H1 (cell line): ENCODE results near the gene SLTM. TPM values are rescaled to one million over a fixed set of nuclear protein-coding genes. Genes with fewer than 3 reads are reported as not detected.

Experiments used
- ATF3 ChIP-seq: IDR thresholded peaks from 2 replicates; pipeline ENCODE4 v1.6.1; 2011; ENCODE audit warnings: low read depth, mild to moderate bottlenecking, low read length; ENCODE audit not compliant: insufficient read depth
- BACH1 ChIP-seq: IDR thresholded peaks from 2 replicates; pipeline ENCODE4 v1.6.1; 2012; ENCODE audit warnings: low read length, improper control_type of control experiment
- CTBP2 ChIP-seq: IDR thresholded peaks from 2 replicates; pipeline ENCODE4 v1.7.0; 2011; ENCODE audit warnings: borderline replicate concordance, mild to moderate bottlenecking, moderate library complexity, mixed read lengths, low read length; ENCODE audit not compliant: insufficient read depth, insufficient read length
- KDM1A ChIP-seq: fragments of 200-600, 300-600 bp; sonication (generic); IDR thresholded peaks from 2 replicates; pipeline ENCODE4 v1.7.1; 2016; ENCODE audit warnings: mild to moderate bottlenecking, low read length, borderline replicate concordance
- SP2 ChIP-seq: IDR thresholded peaks from 2 replicates; pipeline ENCODE4 v1.6.1; 2012; ENCODE audit warnings: mild to moderate bottlenecking, low read length, inconsistent platforms
- TAF1 ChIP-seq: IDR thresholded peaks from 2 replicates; pipeline ENCODE4 v1.6.1; 2011; ENCODE audit warnings: mild to moderate bottlenecking, low read depth, low read length
- polyA plus RNA-seq, 7 experiments: library from polyadenylated mRNA; depleted of rRNA in 3 of 7; stranded (reverse) in 5 of 7; unstranded in 2 of 7; fragments of >200 nt in 5 of 7; fragments of 200-250 nt in 2 of 7; gene quantifications; 1 replicate in 5 of 7; 2 replicates in 1 of 7; 4 replicates in 1 of 7; pipeline versions ENCODE4 v1.2.1 to v1.2.3, GENCODE V29; 2011 to 2013; ENCODE audit warnings: missing spikeins in 2 of 7, mixed read lengths in 2 of 7
- total RNA-seq: library from RNA; stranded (reverse); fragmentation: NEBNext Ultra II Directional; extraction: Animal tissue kit (Norgen Biotek cat#: 25700); gene quantifications from 2 replicates; pipeline ENCODE4 v1.2.1, GENCODE V29; 2021
- TF ChIP-seq, protein P1 (sequence below): fragments of 300-600 bp; sonication (generic); IDR thresholded peaks from 2 replicates; pipeline ENCODE4 v1.7.1; 2012; ENCODE audit warnings: low read length, moderate library complexity, mild to moderate bottlenecking, inconsistent platforms; ENCODE audit not compliant: insufficient replicate concordance
- TF ChIP-seq, protein P2 (sequence below): IDR thresholded peaks from 2 replicates; pipeline ENCODE4 v1.6.1; 2012; ENCODE audit warnings: inconsistent platforms

SLTM gene
- total and polyA plus RNA-seq, 2 of the 8 experiments (the other 6 are each of a cell fraction or from before 2014, with no cell fraction given): 30.8 to 149 TPM

GRCh38 chr15:58864602-58865424 lies 68.7 kb downstream of the SLTM start (continued):
- TF ChIP-seq, protein P1, sequence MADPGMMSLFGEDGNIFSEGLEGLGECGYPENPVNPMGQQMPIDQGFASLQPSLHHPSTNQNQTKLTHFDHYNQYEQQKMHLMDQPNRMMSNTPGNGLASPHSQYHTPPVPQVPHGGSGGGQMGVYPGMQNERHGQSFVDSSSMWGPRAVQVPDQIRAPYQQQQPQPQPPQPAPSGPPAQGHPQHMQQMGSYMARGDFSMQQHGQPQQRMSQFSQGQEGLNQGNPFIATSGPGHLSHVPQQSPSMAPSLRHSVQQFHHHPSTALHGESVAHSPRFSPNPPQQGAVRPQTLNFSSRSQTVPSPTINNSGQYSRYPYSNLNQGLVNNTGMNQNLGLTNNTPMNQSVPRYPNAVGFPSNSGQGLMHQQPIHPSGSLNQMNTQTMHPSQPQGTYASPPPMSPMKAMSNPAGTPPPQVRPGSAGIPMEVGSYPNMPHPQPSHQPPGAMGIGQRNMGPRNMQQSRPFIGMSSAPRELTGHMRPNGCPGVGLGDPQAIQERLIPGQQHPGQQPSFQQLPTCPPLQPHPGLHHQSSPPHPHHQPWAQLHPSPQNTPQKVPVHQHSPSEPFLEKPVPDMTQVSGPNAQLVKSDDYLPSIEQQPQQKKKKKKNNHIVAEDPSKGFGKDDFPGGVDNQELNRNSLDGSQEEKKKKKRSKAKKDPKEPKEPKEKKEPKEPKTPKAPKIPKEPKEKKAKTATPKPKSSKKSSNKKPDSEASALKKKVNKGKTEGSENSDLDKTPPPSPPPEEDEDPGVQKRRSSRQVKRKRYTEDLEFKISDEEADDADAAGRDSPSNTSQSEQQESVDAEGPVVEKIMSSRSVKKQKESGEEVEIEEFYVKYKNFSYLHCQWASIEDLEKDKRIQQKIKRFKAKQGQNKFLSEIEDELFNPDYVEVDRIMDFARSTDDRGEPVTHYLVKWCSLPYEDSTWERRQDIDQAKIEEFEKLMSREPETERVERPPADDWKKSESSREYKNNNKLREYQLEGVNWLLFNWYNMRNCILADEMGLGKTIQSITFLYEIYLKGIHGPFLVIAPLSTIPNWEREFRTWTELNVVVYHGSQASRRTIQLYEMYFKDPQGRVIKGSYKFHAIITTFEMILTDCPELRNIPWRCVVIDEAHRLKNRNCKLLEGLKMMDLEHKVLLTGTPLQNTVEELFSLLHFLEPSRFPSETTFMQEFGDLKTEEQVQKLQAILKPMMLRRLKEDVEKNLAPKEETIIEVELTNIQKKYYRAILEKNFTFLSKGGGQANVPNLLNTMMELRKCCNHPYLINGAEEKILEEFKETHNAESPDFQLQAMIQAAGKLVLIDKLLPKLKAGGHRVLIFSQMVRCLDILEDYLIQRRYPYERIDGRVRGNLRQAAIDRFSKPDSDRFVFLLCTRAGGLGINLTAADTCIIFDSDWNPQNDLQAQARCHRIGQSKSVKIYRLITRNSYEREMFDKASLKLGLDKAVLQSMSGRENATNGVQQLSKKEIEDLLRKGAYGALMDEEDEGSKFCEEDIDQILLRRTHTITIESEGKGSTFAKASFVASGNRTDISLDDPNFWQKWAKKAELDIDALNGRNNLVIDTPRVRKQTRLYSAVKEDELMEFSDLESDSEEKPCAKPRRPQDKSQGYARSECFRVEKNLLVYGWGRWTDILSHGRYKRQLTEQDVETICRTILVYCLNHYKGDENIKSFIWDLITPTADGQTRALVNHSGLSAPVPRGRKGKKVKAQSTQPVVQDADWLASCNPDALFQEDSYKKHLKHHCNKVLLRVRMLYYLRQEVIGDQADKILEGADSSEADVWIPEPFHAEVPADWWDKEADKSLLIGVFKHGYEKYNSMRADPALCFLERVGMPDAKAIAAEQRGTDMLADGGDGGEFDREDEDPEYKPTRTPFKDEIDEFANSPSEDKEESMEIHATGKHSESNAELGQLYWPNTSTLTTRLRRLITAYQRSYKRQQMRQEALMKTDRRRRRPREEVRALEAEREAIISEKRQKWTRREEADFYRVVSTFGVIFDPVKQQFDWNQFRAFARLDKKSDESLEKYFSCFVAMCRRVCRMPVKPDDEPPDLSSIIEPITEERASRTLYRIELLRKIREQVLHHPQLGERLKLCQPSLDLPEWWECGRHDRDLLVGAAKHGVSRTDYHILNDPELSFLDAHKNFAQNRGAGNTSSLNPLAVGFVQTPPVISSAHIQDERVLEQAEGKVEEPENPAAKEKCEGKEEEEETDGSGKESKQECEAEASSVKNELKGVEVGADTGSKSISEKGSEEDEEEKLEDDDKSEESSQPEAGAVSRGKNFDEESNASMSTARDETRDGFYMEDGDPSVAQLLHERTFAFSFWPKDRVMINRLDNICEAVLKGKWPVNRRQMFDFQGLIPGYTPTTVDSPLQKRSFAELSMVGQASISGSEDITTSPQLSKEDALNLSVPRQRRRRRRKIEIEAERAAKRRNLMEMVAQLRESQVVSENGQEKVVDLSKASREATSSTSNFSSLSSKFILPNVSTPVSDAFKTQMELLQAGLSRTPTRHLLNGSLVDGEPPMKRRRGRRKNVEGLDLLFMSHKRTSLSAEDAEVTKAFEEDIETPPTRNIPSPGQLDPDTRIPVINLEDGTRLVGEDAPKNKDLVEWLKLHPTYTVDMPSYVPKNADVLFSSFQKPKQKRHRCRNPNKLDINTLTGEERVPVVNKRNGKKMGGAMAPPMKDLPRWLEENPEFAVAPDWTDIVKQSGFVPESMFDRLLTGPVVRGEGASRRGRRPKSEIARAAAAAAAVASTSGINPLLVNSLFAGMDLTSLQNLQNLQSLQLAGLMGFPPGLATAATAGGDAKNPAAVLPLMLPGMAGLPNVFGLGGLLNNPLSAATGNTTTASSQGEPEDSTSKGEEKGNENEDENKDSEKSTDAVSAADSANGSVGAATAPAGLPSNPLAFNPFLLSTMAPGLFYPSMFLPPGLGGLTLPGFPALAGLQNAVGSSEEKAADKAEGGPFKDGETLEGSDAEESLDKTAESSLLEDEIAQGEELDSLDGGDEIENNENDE: no peak
- peak; percentile 36; the same call in 1 of the 2 replicates for TF ChIP-seq KDM1A
- no peak for TF ChIP-seq BACH1
- TF ChIP-seq SP2: no peak
- TF ChIP-seq TAF1: 0 out of 2 replicates have a peak, but pooled peaks have one; percentile 15
- no peak for TF ChIP-seq ATF3
- TF ChIP-seq, protein P2, sequence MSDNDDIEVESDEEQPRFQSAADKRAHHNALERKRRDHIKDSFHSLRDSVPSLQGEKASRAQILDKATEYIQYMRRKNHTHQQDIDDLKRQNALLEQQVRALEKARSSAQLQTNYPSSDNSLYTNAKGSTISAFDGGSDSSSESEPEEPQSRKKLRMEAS: peak; percentile 98
- TF ChIP-seq CTBP2: no peak
